Measurements from ENCODE around the gene PTF1A.

PTF1A gene

DNA sequence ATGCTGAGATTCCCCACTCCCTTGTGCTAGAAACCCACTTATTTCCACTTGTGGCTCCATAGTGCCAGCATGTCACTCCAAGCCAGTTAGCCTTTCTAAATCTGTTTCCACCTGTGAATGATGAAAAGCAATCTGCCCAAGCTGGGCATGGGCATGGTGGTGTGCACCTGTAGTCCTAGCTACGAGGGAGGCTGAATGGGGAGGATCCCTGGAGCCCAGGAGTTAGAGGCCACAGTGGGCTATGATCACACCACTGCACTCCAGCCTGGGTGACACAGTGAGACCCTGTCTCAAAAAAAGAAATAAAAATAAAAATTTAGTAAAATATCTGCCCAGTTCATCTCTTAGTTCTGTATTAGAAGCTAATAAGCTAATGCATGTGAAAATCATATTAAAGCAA lies 5.0 kb upstream of the PTF1A start:
- DNase-seq (ENCODE audit: low read depth in 2 of 2) = no peak

DNA sequence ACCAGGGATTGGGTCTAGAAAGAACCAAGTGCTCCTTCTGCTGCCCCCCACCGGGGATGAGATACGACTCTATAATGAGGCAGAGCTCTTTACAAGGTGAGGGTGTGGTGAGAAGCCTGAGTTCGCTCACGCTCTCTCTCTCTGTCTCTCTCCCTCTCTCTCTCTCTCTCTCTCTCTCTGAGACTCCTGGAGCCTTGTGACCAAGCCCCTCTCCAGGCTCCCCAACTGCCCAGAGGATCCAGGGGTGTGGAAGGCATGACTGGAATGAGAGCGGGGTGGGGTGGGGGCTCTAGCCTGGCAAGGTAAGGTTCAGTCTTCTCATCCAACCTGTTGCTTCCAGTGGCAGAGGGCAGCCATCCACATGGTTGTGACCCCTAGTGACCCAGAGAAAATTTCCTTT lies 3.1 kb upstream of the PTF1A start:
- no peak for DNase-seq (ENCODE audit: low read depth in 2 of 2)

DNA sequence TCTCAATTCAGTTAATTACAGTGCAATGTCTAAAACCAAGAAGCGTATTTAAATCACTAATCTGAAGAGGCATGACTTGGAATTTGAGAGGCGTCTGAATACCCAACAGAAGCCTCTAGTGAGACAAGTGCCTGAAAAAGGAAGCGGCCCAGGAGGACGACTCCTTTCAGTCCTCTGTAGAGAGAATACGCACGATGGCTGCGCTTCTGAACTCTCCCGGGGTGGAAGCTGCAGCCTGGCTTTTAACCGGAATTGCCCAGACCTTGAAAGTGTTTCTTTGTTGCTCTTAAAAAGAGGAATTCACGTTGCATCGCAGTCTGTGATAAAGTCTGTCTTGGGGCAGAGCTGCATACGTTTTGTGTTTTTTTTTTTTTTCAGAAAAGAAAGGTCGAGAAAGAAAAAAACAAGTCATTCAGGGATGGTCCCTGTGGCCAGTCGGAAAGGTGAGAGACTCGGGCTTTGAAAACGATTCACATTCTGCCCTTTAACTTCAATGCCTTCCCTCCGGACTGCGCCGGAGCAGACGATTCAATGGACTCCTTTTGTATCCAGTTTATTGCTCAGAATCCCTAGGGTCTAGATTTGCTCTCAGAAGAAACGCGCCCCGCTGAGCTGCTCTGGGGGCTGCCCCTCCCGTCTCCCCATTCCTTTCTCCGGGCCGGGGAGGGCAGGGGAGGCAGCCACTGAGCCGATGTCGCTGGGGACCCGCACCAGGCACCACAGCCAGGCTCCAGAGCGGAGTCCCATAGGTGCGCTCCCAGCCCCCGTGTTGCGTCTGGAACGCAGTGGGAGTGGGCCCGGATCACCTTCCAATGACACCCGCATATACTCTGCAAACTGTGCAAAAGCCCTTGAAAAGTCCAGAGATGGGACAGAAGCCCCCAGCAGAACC lies 994 bp upstream of the PTF1A start:
- no peak for DNase-seq (ENCODE audit: low read depth in 2 of 2)

DNA sequence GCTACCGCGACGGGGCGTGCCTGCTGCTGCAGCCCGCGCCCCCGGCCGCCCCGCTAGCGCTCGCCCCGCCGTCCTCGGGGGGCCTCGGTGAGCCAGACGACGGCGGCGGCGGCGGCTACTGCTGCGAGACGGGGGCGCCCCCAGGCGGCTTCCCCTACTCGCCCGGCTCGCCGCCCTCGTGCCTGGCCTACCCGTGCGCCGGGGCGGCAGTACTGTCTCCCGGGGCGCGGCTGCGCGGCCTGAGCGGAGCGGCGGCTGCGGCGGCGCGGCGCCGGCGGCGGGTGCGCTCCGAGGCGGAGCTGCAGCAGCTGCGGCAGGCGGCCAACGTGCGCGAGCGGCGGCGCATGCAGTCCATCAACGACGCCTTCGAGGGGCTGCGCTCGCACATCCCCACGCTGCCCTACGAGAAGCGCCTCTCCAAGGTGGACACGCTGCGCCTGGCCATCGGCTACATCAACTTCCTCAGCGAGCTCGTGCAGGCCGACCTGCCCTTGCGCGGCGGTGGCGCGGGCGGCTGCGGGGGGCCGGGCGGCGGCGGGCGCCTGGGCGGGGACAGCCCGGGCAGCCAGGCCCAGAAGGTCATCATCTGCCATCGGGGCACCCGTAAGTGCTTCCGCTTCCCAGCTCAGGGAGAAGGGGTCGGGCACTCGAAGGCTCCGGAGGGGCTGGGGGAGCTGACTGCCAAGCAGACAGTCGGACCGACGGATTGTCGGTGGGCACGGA lies 761 bp downstream of the PTF1A start:
- DNase-seq (ENCODE audit: low read depth in 2 of 2) = no peak

DNA sequence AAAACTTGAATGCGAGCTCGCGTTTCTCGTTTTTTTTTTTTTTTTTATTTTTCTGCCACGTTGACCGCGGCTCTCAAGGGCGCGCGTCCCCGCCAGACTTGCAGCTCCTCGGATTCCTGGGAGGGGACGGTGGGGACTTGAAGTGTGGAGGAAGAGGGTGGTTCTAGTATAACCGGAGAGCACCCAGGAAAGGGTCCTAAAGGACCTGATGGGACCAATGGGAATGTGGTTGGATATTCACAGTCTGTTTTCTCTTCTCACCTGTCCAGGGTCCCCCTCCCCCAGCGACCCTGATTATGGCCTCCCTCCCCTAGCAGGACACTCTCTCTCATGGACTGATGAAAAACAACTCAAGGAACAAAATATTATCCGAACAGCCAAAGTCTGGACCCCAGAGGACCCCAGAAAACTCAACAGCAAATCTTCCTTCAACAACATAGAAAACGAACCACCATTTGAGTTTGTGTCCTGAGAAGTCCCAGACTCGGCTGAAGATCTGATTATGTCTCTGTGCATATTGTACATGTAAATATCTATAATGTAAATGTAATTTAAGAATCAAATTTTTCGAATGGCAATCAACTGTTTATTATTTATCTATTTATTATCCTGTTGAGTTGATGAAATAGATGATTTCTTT lies 1.4 kb downstream of the PTF1A start:
- DNase-seq (ENCODE audit: low read depth in 2 of 2) = no peak

DNA sequence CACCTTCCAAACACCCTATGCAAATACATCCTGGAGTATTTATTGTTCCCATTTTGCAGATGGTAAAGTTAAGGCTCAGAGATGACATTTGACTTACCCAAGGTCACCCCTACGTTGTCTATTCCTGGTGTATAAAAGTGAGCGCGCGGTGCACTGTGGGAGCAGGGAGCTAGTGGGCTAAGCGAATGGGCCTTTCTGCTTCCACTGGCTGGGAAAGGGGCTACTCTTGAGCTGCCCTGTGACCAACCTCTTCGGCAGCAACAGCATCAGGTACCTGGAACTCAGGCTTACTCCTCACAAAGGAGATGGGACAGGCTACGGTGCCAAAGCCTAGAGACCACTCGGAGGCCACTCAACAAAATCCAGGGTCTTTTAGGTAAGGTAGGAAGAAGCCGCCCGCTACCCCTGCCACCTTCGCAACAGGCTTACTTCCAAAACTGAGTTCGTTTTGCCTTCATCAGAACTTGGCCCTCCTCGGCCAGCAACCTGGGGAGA lies 2.4 kb downstream of the PTF1A start:
- no peak for DNase-seq (ENCODE audit: low read depth in 2 of 2)

DNA sequence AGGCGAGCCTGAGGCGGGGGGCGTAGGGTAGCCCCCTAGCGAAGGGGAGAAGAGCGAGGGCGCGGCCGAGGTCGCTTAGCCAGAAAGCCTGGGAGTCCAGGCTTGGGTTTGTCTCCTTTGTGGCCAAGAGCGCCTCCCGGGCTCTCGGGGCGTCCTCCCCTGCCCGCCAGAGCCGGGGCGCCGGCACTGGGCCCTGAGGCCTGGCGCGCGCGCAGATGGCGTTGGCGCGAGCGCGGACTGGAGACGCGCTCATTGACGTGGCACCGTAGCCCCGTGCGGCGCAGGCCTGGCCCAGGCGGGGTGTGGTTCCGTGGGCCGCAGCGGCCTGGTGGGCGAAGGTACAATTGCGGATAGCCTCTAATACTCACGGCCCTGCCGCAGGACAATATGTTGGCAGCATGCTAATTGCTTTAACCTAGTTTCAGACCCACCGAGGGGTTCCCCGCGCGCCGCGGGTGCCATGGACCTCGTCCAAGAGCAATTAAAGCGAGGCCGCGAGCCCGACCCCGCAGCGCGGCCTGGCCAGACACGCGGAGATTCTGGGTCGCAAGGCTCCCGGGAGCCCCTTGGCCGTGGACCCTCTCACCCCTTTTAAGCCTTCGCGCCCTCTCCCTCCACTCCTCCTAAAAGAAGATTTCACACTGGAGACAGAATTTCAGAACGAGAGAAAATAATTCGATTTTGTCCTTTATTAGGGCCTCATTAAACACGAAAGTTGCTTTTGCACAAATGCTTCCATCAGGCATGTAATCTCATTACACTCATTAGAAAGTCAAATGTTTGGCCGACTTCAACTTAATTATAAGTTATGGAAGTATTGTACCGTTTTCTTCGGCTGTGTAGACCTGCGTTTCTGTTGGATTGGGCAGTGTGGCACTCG lies 3.1 kb downstream of the PTF1A start:
- DNase-seq (ENCODE audit: low read depth in 2 of 2) = no peak

DNA sequence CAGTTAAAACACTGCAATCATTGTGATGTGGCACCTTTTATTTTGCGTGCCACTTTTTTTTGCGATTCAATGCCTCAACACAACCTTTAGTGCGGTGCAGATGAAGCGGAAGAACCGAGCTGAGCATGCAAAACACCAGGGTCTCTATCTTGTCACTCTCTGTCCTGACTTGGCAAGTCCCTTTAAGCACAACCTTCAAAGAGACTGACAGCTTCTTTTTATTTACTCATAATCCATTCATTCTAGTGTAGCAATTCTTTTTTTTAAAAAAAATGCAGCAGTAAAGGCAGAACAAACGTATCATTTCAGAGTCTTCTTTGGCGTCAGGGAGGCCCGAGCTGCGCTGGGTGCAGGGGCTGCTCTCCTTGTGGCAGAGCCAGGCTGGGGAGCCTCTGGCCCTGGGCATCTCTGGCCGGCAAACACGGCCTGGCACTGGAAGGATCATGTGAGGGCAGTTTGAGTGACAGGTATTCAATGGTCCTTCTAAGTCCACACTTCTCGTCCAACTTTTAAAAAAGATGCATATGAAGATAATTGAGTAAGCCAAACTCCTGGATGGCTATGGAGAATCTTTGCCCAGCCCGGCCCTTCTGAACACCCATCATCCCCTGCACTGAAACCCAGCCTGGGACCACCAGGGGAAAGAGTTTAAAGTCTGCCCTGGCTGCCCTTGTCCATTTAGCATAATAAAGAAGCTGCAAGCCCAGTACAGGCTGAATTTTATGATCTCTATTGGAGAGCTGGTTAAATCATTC lies 3.9 kb downstream of the PTF1A start:
- DNase-seq (ENCODE audit: low read depth in 2 of 2) = no peak

DNA sequence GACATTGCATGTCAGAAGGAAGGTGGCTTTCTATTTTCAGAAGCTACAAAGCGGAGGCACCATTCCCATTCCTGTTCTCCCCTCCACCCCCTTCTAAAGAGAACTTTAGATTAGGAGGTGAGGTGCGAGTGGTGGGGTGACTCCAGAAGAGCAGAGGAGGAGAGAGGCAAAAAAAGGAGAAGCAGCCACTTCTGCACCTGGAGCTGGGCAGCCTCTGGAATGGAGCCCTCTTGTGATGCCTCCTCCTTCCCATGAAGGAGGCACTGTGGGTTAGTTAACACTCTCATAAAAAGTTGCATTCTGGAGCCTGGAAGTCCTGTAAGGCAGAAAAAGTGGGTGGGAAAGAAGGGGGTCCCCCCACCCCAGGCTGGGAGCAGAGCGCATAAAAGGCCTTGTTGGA lies 4.8 kb downstream of the PTF1A start:
- DNase-seq (ENCODE audit: low read depth in 2 of 2) = no peak

DNA sequence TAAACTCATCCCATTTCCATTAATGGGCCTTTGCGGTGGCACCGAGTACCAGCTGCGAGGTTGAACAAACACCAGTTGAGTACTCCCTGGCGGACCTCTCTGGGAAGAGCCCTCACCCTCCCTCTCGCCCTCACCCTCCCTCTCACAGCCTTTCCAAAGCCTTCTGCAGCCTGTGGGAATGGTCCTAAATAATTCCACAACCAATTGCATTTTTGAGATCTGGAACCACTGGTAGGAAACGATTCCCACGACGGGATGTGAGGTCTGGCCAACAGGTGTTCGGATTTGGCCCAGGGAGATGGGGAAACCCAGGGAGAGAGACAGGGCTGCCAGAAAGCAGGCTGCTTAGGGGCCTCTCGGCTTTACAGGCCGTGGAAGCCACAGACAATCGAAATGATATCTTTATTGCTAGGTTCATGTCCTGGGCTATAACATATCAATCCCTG lies 5.3 kb downstream of the PTF1A start:
- DNase-seq (ENCODE audit: low read depth in 2 of 2) = no peak

DNA sequence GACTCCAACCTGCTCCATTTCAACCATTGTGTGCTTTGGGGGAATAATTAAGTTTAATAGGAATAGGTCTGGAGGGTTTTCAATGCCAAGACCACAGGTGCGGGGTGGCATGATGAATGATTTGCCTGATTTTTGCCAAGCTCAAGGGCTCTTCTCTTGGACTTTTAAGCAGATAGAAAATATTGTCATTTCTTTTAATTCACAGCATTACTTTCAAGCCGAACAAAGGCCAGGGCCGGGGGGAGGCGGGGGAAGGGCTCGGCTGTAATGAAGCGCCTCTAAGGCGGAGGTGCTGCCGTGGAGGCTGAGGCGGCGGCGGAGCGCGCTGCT lies 6.5 kb downstream of the PTF1A start:
- no peak for DNase-seq (ENCODE audit: low read depth in 2 of 2)

DNA sequence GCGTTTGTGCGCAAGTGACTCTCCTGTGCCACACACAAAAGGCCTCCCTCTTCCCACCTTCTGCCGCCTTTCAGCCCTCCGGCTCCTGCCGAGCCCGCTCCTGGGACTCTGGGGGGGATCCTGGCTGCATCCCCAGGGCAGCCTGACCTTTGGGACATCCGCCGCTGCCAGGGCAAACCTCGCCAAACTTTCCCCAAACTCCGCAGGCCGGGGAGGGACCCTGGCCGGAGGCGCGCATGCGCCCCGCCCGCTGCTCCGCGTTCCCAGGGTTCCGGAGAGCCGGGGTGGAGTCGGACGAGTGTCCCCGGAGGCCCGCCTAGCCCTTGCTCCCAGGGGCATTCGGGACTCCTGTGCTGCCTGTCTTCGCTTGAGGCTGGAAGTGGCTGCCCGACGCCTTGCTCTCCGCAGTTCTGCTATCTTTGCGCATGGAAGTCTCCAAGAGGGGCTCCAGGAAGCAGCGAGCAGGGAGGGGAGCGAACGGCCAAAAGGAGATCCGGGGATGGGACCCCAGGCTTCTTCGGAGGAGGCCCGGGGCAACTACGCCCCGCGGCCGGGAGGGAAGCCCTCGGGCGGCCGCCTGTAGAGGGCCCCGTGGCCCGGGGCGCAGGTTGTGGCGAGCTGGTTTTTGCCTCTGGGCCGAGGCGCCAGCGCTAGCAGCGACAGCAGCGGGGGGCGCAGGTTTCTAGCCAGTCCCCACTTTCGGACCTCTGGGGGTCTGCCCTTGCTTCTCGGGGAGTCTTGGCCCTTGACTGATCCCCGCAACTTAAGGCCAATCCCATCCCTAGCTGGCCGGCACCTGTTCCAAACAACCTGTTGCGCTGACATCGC lies 7.0 kb downstream of the PTF1A start:
- no peak for DNase-seq (ENCODE audit: low read depth in 2 of 2)

DNA sequence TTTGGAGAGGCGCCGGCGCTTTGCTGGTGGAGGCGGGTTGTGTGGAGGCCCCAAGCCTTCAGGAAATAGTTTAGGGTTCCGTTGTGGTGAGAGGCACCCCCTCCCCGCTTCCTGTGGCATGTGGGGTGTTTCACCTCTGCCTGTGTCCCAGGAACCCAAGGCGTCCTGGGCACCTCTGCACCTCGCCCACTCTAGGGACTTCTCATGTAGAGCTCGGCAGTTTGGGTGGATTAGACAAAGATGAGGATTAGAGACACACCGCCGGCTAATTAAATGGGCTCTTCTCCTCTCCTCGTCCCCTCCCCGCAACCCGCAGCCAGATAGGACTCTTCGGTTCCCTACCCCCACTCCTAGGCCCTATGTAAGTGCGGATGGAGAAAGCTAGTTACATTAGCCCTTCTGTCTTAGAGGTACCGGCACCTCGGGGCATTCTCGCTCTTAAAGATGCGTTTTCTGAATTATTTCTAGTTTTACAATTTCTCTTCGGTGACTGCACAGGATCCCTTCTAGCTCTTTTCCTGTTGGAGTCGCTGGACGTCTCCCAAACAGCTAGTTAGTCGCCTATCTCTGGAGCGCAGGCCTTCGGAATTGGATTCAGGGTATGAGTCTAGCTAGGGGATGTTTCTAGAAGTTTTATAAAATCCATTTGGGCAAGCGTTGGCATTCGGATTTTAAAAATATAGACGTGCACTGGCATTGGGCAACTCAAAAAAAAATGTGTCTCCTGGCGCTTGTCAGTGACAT lies 7.8 kb downstream of the PTF1A start:
- DNase-seq (ENCODE audit: low read depth in 2 of 2) = no peak

DNA sequence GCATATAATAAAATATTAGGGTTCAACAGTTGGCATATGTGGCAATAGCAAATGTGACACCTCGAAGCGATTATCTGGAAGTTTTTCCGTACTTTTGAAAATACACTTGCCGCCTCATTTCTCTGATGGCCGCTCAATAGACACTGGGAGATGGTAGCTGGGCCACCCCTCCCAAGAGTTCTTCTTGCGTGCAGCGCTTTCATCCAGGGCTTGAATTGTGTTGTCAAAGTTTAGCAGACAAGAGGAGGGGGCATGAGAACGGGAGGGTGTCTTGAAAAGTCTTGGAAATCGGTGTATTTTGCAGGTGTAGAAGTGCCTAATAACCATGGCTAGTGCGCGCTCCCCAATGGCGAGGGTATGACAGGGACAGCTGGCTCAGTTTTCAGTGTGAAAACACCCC lies 8.5 kb downstream of the PTF1A start:
- no peak for DNase-seq (ENCODE audit: low read depth in 2 of 2)

DNA sequence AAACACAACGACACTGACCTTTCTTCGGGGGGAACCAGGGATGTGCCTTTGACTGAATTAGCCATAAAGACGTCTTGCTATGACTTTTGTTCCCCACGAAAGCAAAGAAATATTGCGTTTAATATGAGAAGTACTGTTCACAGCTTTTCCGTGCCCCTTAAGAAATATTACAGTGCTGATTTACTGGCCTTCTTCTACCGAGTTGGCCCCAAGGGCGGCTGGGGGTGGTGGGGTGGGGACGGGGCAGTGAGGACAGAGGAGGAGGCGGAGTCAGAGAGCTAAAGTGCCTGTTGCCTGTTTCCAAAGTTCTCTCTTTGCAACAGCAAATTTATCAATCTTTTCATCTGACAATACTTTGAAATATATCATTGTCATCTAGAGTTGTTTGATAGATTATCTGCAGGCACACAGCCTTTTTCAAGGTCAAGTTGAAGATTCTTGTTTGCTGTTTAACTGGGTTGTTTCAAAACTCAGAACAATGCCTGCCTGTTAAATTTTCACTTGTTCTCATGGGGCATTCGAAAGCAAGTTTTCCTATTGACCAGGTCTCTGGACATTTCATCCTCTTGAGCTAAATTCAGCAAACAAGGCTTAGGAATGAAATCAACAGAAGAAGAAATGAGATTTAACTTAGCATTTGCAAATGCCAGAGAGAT lies 9.0 kb downstream of the PTF1A start:
- no peak for DNase-seq (ENCODE audit: low read depth in 2 of 2)

DNA sequence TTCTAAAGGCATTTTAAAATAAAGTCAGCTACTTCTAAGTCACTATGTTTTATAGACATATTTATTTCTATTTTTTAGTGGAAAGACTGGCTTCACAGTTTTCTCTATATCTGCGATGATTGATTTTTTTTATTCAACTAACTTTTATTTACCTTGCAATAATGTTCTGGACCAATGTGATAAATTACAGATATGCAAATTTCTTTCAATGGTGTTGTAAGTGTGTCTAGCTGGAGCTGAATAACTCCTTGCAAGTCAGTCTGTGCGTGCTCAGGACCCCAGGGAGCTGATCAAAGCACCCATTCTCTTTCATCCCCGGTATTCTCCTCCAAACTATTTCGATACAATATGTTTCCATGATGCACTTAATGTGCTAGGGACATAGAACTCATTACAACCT lies 9.7 kb downstream of the PTF1A start:
- no peak for DNase-seq (ENCODE audit: low read depth in 2 of 2)

DNA sequence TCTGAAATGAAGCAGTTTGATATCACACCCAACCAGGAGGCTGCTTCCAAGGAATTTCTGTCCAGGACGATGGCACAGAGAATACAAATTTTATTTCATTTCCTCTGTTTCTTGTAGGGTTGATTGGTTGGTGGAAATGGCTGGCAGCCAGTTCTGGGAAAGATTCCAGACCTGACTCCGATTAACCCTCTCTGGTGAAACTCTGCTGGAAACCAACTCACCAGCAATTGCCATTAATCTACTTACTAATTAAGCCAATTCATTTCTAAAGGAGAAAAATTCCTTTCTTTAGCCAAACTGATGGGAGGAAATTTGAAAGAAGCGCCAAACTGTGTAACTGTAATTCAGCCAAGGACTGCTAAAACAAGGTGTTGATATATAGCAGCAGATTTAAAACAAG lies 10.7 kb downstream of the PTF1A start:
- no peak for DNase-seq (ENCODE audit: low read depth in 2 of 2)

DNA sequence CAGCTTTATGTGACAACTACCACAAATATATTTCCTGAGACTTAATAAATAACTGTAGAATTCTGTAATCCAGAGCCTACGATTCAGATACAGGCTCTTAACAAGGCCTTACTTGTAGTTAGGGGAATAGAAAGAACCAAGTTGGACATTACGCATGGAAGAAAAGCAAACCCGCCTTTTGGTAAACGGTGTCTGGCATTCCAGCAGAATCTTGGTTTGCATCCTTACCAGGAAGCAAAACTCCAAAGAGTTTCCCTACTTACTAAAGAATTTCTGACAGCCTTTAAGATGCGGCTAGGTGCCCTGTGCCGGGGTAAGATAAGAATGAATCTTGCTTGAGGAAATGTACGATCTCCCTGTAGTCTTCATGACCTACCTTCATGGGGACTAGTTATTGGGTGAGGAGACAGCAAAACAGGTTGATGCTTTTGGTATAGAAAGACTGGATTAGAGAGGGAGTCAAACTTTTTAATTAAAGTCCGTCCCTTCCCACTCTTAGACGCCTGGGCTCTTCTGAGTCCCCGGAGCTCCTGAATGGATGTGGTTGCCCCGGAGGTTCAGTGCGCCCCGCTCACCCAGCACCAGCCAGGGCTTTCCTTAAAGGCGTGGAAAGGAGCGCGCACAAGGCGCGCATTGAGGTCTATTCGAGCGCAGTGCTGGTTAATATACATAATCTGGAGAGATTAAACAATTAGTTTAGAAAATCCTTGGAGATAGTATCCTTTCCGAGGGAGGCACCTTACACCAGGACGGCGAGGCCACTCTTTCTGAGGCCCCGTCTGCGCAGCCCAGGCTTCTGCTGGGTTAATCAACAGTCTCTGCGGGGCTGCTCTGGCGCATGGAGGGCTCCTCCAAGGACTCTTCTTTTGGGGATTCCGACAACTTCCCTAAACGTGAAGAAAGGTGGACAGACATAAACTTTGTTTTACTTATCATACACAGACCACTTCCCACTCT lies 11.5 kb downstream of the PTF1A start:
- no peak for DNase-seq (ENCODE audit: low read depth in 2 of 2)
